Hematopoietic multipotent progenitor cell treated with erythropoietin and hydrocortisone succinate and interleukin-3 and kit ligand, for 4 days (in vitro differentiated cells): Measurements from ENCODE around the gene CHAT.
"Not testable (repeated sequence)": the region's sequence is repeated elsewhere in the genome, so short reads cannot be mapped to it uniquely, and the experiment has no call there.

Experiments
- DNase-seq: peaks from one replicate; pipeline ENCODE4 v3.0.0-alpha.2; 2015

The CHAT gene

GRCh38 chr10:49653273-49653929 lies 39.6 kb downstream of the CHAT start:
- DNase-seq, result no peak

GRCh38 chr10:49654036-49654693 lies 40.3 kb downstream of the CHAT start:
- no peak for DNase-seq

- peak; percentile 1 for DNase-seq
Observed at GRCh38 chr10:49655099-49655498, 41.3 kb downstream of the CHAT start.

DNA sequence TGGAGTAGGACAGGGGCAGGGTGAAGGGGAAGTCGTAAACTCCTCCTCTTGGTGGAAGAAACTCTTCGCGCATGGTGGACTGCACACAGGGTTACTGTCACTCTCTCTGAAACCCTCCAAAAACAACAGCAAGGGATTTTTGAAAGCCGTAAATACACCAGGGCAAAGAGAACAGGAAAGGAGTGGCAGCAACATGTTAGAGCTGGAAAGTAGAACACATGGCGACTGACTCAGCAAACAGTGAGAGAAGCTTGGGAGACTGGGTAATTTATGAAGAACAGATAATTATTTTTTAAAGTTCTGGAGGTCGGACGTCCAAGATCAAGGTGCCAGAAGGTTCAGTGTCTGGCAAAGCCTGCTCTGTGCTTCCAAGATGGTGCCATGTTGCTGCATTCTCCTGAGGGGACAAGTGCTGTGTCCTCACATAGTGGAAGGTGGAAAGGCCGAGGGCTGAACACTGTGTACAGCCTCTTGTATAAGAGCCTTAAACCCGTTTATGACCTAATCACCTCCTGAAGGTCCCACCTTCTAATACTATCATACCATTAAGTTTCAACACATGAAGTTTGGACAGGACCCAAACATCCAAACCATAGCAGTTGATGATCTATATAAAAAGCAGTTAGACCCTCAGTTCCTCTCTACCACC lies 43.1 kb downstream of the CHAT start:
- DNase-seq, result no peak

GRCh38 chr10:49657606-49658005 lies 43.8 kb downstream of the CHAT start:
- DNase-seq, result no peak

DNA sequence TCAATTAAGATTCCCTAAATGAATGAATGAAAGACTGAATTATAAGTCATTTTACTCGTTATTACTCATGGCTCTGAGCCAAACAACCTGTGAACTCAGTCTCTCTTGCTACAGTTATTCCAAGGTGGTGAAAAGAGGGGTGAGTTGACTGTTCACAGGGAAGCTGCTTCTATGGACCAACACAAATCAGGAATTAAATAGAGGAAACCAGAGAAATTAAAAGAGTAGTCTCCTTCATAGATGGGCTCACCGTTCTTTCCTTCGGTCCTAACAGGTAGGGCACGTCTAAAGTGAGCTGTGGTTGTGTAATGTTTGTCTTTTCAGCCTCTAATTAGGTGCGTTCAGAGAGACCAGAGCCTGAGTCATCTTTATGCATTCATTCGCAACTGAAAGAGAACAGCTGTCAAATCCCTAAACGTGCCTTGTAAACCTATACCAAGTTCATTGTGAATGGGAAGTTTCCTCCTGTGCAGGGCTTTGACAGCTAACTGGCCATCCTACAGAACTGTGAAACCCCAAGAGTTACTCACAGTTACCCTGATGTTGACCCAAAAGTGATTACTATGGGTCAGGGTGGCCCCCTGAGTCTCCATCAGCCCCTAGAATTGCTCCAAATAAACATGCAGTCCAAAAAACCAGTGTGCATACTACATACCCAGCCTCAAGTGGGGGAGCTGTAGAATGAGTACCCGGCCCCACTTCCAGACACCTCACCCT lies 47.5 kb downstream of the CHAT start:
- no peak for DNase-seq

DNA sequence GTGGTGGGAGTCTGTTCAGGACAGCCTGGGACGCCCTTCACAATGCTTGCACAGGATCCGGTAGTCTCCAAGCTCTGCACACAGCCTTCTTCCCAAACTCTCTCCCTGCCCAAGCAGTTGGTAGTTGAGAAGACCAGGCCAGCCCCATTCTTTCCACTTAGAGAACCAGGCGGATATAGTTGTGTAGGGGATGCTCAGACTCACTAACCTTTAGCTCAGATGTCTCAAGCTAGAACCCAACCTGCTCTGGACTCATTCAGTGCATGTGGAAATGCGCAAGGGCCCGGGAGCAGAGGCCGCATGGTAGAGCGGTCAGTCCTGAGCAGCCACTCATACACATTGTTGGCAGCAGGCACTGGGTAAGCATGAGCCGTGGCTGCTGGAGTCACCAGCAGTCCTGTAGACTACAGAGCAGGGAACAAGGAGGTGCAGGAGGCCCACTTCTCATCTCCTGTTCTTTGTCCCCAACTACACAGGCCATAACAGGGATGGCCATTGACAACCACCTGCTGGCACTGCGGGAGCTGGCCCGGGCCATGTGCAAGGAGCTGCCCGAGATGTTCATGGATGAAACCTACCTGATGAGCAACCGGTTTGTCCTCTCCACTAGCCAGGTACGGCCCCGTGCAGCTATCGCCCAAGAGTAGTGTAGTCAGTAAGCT lies 48.5 kb downstream of the CHAT start:
- no peak for DNase-seq

DNA sequence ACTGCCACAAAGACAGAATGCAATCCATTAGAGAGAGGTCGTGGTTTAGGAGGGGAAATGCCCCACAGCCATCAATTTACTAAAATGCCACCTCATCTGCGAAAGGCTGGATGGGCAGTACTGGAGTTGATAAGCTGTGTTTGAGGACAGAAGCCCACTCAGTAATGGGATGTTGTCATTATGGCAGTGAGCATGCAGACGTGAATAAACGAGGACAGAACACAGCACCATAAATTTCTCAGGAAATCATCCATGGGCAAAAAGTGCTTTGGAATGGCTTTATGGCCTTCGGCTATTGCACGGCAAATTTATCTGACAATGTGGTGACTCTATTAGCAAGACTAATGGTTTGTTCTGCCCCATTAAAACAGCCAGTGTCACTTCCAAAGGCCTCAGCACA lies 49.8 kb downstream of the CHAT start:
- DNase-seq, result no peak

GRCh38 chr10:49664006-49664841 lies 50.4 kb downstream of the CHAT start:
- no peak for DNase-seq

DNA sequence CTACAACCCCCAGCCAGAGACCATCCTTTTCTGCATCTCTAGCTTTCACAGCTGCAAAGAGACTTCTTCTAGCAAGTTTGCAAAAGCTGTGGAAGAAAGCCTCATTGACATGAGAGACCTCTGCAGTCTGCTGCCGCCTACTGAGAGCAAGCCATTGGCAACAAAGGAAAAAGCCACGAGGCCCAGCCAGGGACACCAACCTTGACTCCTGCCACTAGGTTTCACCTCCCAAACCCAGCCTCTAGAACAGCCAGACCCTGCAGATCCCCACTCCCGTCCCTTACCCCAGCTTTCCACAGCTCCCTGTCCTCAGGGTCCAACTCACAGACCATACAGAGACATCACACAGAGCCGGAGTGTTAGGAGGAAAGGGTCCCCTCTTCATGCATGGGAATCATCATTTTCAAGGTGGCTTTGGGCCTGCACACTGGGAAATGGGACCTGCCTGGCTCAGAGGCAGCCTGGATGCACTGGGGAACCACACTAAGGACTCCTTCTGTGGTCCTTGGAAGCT lies 51.1 kb downstream of the CHAT start:
- no peak for DNase-seq

DNA sequence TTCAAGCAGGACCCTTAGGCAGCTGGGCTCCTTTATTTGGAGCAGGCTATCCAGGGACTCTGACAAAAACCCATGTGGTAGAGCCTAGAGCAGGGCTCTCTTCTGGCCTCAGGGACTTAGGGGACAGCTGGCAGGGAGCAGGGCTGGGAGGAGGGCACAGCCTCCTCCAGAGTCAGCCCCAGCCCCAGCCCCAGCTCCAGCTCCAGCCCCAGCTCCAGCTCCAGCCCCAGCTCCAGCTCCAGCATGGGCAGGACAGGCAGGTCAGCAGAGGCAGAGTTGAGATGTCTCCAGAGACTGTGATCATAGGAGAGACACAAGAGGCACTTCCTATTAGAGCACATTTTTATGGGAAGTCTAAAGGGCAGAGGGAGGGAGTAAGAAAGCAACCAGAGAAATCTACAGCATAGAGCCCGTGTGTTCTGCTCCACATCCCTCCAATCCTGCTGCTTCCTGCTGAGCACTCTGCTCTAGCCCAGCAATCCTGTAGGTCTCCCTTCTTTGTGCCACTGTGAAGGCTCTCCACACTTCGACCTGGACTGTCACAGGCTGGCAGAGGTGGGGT lies 52.3 kb downstream of the CHAT start:
- no peak for DNase-seq

GRCh38 chr10:49666685-49667084 lies 52.8 kb downstream of the CHAT start:
- DNase-seq, result no peak

DNA sequence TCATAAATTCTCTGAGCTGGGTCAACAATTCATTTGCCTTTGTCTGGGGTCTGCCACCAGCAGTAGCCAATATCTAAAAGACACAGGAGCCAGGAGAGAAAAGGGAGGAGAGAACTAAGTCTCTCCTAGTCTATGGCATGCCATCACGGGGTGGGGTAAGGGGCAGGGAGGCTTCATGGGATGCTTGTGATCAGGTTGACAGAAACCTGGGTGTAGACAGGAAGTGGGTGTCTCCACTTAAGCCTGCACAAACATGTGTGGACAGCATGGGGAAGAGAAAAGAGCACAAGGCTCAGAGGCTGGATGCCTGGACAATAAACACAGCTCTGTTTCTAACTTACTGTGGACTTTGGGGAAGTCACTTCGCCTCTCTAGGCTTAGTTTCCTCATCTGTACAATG lies 54.2 kb downstream of the CHAT start:
- no peak for DNase-seq

GRCh38 chr10:49668684-49669083 lies 54.8 kb downstream of the CHAT start:
- no peak for DNase-seq

- no peak for DNase-seq
Observed at GRCh38 chr10:49678827-49679479, 65.1 kb downstream of the CHAT start.

DNA sequence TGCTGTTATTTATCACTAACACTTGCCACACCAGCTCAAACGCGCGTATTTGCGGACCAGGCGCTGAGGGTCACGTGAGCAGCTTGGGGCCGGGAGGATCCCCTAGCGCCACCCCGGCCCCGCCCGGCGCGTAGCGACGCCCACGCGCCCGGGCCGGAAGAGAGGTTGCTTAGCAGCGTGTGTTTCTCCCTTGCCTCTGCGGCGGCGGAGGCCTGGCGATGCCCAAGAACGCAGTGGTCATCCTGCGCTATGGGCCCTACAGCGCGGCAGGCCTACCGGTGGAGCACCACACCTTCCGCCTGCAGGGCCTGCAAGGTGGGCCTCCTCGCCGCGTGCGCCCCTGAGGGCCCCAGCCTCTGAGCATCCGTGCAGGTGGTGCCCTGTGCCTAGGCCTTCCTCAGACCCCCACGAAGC lies 65.7 kb downstream of the CHAT start, which contains the start of gene C10orf53:
Gene C10orf53, plus strand, starts transcription at position 172 of the 414 bp plus-strand sequence. Its CDS starts 47 bp downstream, at position 219.
- DNase-seq, result peak; percentile 78

DNA sequence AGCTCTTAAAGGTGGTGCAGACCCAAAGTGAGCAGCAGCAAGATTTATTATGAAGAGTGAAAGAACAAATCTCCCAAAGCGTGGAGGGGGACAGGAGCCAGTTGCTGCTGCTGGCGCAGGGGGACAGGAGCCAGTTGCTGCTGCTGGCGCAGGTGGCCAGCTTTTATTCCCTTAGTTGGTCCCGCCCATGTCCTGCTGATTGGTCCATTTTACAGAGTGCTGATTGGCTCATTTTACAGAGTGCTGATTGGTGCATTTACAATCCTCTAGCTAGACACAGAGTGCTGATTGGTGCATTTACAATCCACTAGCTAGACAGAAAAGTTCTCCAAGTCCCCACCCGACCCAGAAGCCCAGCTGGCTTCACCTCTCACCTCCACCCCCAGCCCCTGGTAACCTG lies 68.6 kb downstream of the CHAT start:
- not testable (repeated sequence) for DNase-seq

- DNase-seq, result no peak
Observed at GRCh38 chr10:49682879-49683278, 69.0 kb downstream of the CHAT start.

GRCh38 chr10:49686651-49687050 lies 72.8 kb downstream of the CHAT start:
- DNase-seq, result no peak

DNA sequence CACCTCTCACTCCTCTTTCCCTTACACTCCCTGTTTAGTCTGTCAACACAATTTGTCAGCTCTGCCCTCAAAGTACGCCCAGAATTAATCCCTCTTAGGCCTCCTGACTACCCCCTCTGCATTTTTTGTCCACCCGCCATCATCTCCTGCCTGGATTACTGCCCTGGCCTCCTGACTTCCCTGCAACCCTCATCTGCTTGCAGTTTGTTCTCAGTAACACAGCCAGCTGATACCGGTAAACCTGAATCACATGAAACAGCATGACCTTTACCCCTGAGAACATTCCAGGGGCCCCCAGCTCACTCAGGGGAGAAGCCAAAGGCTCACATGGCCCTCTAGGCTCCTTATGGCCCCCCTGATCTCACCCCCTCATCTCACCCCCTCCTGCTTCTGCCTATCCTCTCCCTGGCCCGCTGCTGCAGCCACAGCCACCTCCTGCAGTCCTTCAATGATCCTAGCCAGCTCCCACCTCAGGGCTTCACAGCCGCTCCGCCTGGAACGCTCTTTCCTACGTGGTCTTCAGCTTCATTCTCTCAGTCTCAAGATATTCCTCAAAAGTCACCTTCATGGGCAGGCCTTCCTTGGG lies 74.5 kb downstream of the CHAT start:
- no peak for DNase-seq
